Measurements from ENCODE around the gene NSUN4. TPM values are rescaled to one million over a fixed set of nuclear protein-coding genes. Genes with fewer than 3 reads are reported as not detected.

Gene NSUN4
- total and polyA plus RNA-seq, 2 of the 13 experiments (the other 11 are each of a cell fraction or from before 2014, with no cell fraction given), result 21.5 to 23.5 TPM

DNA sequence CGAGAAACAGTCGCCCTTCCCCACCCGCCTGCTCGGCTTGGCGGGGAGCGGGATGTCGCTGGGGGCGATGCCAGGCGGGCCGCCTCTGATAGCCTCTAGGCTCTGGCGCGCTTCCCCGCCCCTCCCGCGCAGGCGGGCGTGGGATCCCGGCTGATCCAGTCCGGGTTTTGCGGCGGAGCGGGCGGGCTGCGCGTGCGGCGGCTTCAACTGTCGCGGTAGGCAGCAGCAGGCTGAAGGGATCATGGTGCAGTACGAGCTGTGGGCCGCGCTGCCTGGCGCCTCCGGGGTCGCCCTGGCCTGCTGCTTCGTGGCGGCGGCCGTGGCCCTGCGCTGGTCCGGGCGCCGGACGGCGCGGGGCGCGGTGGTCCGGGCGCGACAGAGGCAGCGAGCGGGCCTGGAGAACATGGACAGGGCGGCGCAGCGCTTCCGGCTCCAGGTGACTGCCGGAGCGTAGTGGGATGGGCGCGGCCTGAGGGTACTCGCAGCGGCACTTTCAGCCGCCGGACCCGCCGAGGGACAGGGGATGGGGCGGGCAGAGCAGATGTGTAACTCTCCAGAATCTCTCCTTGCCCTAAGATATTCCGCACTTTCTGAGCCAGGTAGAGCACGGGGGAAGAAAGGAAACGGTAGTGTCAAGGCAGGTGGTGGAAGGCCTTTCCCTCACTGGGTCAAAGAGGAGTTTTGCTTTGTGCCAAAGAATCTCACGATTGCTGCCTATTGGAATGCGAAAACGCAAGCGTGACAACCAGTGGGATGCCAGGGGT is 53.7 kb downstream of the NSUN4 start, which contains the start of gene FAAH (continued):
- TF ChIP-seq ZNF138 (CRISPR knock-in tag; IDR thresholded peaks at IDR 0.05; ENCODE audit: low read depth), result peak; percentile 85
- no peak for TF ChIP-seq ZFP41 (CRISPR knock-in tag; IDR thresholded peaks at IDR 0.05; ENCODE audit: borderline replicate concordance)
- TF ChIP-seq, protein P1, sequence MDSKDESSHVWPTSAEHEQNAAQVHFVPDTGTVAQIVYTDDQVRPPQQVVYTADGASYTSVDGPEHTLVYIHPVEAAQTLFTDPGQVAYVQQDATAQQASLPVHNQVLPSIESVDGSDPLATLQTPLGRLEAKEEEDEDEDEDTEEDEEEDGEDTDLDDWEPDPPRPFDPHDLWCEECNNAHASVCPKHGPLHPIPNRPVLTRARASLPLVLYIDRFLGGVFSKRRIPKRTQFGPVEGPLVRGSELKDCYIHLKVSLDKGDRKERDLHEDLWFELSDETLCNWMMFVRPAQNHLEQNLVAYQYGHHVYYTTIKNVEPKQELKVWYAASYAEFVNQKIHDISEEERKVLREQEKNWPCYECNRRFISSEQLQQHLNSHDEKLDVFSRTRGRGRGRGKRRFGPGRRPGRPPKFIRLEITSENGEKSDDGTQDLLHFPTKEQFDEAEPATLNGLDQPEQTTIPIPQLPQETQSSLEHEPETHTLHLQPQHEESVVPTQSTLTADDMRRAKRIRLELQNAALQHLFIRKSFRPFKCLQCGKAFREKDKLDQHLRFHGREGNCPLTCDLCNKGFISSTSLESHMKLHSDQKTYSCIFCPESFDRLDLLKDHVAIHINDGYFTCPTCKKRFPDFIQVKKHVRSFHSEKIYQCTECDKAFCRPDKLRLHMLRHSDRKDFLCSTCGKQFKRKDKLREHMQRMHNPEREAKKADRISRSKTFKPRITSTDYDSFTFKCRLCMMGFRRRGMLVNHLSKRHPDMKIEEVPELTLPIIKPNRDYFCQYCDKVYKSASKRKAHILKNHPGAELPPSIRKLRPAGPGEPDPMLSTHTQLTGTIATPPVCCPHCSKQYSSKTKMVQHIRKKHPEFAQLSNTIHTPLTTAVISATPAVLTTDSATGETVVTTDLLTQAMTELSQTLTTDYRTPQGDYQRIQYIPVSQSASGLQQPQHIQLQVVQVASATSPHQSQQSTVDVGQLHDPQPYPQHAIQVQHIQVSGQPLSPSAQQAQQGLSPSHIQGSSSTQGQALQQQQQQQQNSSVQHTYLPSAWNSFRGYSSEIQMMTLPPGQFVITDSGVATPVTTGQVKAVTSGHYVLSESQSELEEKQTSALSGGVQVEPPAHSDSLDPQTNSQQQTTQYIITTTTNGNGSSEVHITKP (CRISPR knock-in tag; IDR thresholded peaks at IDR 0.05; ENCODE audit: low read depth), result 0 out of 2 replicates have a peak, but pooled peaks have one; percentile 4
- TF ChIP-seq NR0B2 (CRISPR knock-in tag; IDR thresholded peaks at IDR 0.05), result peak; percentile 87; the same call in 1 of the 2 replicates
- 0 out of 4 replicates have a peak, but pooled peaks have one; percentile 4 to 5 for TF ChIP-seq EP300 (IDR thresholded peaks at IDR 0.05; ENCODE audit: low read depth in 2 of 2, low read length in 2 of 2)
- no peak; the same call in 1 of the 2 replicates for TF ChIP-seq EP300 (CRISPR knock-in tag; IDR thresholded peaks at IDR 0.05; ENCODE audit: borderline replicate concordance)
- TF ChIP-seq NR2F2 (IDR thresholded peaks at IDR 0.05; ENCODE audit: borderline replicate concordance, low read depth), result no peak
- TF ChIP-seq TARDBP (CRISPR knock-in tag; IDR thresholded peaks at IDR 0.05), result peak; percentile 76; the same call in 1 of the 2 replicates
- 0 out of 2 replicates have a peak, but pooled peaks have one; percentile 43 for TF ChIP-seq HCFC1 (IDR thresholded peaks at IDR 0.05; ENCODE audit: low read depth, low read length)
- TF ChIP-seq, protein P2, sequence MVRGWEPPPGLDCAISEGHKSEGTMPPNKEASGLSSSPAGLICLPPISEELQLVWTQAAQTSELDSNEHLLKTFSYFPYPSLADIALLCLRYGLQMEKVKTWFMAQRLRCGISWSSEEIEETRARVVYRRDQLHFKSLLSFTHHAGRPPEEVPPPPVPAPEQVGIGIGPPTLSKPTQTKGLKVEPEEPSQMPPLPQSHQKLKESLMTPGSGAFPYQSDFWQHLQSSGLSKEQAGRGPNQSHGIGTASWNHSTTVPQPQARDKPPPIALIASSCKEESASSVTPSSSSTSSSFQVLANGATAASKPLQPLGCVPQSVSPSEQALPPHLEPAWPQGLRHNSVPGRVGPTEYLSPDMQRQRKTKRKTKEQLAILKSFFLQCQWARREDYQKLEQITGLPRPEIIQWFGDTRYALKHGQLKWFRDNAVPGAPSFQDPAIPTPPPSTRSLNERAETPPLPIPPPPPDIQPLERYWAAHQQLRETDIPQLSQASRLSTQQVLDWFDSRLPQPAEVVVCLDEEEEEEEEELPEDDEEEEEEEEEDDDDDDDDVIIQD (CRISPR knock-in tag; IDR thresholded peaks at IDR 0.05; ENCODE audit: low read depth), result no peak
- TF ChIP-seq, protein P3, sequence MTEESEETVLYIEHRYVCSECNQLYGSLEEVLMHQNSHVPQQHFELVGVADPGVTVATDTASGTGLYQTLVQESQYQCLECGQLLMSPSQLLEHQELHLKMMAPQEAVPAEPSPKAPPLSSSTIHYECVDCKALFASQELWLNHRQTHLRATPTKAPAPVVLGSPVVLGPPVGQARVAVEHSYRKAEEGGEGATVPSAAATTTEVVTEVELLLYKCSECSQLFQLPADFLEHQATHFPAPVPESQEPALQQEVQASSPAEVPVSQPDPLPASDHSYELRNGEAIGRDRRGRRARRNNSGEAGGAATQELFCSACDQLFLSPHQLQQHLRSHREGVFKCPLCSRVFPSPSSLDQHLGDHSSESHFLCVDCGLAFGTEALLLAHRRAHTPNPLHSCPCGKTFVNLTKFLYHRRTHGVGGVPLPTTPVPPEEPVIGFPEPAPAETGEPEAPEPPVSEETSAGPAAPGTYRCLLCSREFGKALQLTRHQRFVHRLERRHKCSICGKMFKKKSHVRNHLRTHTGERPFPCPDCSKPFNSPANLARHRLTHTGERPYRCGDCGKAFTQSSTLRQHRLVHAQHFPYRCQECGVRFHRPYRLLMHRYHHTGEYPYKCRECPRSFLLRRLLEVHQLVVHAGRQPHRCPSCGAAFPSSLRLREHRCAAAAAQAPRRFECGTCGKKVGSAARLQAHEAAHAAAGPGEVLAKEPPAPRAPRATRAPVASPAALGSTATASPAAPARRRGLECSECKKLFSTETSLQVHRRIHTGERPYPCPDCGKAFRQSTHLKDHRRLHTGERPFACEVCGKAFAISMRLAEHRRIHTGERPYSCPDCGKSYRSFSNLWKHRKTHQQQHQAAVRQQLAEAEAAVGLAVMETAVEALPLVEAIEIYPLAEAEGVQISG (CRISPR knock-in tag; IDR thresholded peaks at IDR 0.05), result peak; percentile 88
- peak; percentile 32; the same call in 1 of the 2 replicates for TF ChIP-seq ETV5 (CRISPR knock-in tag; IDR thresholded peaks at IDR 0.05; ENCODE audit: borderline replicate concordance)
- TF ChIP-seq, protein P4, sequence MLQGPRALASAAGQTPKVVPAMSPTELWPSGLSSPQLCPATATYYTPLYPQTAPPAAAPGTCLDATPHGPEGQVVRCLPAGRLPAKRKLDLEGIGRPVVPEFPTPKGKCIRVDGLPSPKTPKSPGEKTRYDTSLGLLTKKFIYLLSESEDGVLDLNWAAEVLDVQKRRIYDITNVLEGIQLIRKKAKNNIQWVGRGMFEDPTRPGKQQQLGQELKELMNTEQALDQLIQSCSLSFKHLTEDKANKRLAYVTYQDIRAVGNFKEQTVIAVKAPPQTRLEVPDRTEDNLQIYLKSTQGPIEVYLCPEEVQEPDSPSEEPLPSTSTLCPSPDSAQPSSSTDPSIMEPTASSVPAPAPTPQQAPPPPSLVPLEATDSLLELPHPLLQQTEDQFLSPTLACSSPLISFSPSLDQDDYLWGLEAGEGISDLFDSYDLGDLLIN (CRISPR knock-in tag; IDR thresholded peaks at IDR 0.05; ENCODE audit: borderline replicate concordance), result peak; percentile 58; the same call in 1 of the 2 replicates
- TF ChIP-seq IRX3 (CRISPR knock-in tag; IDR thresholded peaks at IDR 0.05; ENCODE audit: borderline replicate concordance, low read depth), result peak; percentile 97
- no peak for TF ChIP-seq LCORL (IDR thresholded peaks at IDR 0.05)
- peak; percentile 53; the same call in 1 of the 2 replicates for TF ChIP-seq LCORL (CRISPR knock-in tag; IDR thresholded peaks at IDR 0.05)
- no peak for TF ChIP-seq NR1H2 (CRISPR knock-in tag; IDR thresholded peaks at IDR 0.05; ENCODE audit: borderline replicate concordance, low read depth)
- no peak for TF ChIP-seq ZNF577 (CRISPR knock-in tag; IDR thresholded peaks at IDR 0.05; ENCODE audit: borderline replicate concordance, low read depth)

Data from HepG2 (cell line).